Activated CD4-positive, alpha-beta T cell treated with anti-CD3 and anti-CD28 coated beads for 1 hour (primary cell): Measurements from ENCODE around the gene KCNT2.

ENCODE experiments used
- DNase-seq: peaks from one replicate; pipeline ENCODE4 v3.0.0-alpha.2; 2020

Gene KCNT2

DNA sequence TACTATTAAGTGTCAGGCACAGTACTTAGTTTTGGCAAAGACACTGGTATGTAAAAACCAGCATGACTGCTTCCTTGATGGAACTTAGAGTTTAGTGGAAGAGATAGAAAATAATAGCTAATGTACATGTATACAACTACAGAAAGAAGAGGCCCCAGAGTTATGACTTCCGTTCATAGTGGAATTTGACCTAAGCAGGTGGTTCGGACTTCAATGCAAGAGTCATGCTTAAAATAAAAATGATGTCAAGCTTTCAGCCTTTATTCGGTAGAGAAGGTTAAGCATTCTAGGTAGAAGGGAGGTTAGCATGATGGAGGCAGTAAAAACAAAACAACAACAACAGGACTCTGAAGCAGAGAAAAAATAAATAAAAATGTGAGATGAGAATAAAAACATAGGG is 165.9 kb downstream of the KCNT2 start:
- DNase-seq: no peak

DNA sequence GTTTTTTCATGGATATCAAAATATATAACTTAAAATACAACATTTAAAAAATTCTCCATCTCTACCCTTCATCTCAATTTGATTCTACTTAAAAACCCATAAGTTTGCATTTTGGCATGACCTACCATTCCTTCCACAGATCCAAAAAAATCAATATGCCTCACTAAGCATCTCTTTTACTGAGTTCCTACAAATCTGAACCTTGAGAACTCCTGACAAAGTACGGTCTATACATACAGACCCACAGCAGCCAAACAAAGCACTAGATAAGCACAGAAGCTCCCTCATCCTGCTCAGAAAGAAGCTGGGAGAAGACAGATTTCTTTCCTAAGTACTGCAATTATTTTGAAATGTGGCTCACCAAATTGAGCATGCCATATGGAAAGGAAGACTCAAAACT is 167.5 kb downstream of the KCNT2 start:
- no peak for DNase-seq

DNA sequence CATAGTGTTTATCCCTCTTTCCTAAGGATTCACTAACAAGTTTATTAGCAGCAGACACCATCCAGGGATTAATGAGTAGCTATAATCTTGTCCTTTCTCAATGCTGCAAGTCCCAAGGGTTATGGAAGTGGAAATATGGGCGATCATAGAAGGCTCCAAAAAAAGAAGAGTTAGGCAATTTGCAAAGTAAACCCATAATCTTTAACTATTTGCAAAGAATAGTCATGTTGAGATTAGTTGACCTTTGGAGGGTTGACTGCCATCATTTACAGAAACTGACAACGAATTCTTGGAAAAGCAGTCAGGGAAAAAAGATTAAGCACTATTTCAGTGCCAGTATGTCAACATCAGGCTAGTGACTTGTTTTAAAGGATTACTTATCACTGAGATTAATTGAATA is 169.9 kb downstream of the KCNT2 start:
- no peak for DNase-seq

DNA sequence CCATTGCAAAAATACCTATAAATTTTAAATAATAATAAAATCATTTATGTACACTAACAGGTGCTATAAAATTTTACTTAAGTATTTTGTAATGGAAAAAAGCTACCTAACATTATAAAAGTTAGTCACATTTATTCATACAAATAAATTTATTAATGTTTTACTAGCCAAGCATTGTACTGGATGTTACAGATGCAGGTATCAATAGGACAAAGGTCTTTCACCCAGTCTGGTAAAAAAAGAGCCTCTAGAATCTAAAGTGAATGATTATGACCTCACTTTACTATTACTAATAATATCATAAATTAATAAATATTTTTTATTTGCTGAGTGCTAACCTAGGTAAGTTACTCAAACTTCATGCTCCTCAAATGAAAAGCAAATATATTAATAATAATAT is 170.6 kb downstream of the KCNT2 start:
- DNase-seq: no peak

DNA sequence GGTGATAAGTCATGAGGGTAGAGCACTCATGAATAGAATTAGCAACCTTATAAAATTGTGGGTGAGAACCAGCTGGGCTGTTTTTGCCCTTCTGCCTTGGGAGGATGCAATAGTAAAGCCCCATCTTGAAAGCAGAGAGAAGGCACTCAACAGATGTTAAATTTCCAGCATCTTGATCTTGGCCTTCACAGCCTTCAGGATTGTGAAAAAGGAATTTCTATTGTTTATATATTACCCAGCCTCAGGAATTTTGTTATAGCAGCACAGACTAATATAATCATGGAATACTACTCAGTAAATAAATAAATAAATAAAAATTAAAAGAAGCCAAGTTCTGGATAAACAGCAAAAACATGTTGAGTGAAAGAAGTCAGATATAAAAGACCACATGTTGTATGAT is 175.2 kb downstream of the KCNT2 start:
- DNase-seq: no peak

DNA sequence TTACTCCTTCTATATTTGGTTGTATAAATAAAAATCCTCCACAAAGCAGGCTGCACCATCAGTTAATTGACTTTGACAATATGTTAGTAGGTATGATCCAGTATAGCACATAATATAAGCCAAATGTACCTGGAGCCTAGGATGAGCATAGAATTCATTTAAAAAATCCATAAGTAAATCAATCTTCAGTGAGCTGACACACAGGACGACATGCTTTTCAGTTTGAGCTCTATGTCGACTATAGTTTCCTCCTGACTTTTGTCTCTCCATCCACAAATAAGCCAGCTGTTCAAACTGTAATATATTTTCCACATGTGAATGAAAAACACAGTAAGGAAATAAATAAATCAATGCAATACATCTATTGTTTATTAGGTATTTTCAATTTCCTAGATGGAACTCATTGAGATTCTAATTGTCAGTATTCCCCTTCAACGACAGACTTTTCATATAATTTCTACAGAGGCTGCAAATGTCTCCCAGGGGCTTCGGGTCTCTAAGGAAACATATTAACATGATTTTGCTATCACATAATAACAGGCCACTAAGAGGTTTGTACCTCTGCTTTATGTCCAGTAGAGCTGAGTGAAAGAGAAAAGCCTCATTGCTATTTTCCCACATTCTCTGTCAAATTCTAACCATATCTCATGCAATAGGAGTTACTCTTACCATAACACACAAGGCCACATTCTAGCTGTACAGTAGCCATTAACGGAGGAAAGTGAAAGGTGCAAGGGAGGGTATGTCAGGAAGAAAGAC is 180.1 kb downstream of the KCNT2 start:
- DNase-seq: no peak

DNA sequence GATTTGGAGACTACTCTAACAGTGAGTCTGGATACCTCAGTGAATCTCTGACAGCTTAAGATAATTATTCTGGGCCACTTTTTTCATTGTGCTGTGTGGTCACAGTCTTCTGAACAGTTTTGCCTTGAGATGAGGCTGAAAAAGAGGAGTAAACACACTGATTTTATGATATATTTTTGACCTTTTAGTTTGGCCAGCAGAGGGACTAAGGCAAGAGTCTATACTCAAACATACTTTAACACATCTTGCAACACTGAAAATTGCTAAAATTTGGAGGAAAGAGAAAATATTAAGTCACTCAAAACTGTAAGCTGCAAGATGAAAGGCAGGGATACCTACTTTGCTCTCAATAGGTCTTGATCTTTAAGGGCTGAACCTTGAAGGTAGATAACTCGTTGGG is 182.7 kb downstream of the KCNT2 start:
- DNase-seq: no peak

DNA sequence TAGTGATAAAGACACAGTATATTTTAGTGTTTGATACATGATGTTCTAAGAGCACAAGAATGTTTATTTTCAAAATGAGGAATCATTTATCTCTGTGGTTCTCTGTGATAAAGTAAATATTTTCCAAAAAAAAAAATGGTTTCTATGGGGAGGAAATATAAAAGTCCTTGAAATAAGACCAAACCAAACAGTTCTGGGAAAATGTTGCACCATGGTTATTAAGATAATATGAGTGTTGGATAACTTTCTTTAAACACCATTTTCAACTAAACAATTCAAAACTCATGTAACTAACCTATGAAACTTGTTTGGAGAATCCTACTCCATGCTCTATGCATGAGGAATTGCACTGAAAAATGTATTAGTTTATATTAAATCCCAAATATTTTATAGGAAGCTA is 184.6 kb downstream of the KCNT2 start:
- DNase-seq: no peak

DNA sequence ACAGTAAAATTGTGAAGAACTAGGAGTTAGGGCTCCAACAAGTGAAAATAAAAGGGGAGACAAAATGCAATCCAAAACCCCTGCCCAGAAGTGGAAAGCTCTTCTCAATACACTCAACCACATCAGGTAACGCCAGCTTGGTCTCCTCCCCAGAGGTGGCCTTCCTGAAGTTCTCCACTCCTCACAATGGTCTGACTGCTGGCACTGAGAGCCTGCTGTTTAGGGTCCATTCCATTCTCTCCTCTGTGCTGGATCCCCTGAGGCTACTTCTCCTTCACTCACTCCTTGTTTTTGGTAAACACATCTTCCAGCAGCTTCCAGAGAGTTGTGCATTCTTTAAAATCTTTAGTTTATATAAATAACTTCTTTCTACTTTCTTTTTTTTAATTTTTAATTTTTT is 189.5 kb downstream of the KCNT2 start:
- no peak for DNase-seq

DNA sequence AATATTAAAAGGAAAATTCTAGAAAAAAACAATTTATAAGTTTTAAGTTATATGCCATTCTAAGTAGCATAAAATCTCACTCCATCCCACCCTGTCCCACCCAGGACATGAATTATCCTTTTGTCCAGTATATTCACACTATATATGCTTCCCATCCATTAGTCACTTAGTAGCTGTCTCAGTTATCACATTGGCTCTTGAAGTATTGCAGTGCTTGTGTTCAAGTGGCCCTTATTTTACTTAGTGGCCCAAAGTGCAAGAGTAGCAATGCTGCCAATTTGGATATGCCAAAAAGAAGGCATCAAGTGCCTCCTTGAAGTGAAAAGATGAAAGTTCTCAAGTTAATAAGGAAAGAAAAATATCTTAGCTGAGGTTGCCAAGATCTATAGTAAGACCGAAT is 192.3 kb downstream of the KCNT2 start:
- DNase-seq: no peak

DNA sequence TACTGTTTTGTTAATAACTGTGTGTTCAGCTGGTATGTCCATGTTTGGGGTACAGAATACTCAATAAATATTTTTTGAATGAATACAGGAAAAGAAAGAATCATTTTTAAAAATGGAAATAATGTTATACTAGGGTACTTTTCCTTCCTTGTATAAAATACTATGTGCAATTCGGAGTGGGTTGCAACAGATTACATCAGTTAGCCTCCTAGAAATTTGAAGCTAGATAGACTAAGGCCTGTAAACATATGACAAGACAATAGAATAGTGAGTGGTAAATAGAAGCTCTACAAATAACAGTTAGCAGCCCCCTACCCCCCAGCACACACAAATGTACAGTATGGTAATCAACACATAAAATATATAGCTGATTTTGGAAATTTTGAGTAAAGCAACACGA is 195.9 kb downstream of the KCNT2 start:
- no peak for DNase-seq

DNA sequence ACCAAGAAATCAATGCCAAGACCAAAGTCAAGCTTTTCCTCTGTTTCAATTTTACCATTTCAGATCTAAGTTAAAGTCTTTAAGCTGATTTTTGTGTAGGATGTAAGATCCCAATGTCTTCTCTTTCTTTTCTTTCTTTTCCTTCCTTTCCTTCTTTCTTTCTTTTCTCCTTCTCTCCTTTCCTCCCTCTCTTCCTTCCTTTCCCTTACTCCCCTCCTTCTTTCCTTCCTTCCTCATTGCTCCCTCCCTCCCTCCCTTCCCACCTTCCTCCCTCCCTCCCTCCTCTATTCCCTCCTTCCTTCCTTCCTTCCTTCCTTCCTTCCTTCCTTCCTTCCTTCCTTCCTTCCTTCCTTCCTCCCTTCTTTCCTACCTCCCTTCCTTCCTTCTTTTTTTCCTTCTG is 197.5 kb downstream of the KCNT2 start:
- DNase-seq: no peak

DNA sequence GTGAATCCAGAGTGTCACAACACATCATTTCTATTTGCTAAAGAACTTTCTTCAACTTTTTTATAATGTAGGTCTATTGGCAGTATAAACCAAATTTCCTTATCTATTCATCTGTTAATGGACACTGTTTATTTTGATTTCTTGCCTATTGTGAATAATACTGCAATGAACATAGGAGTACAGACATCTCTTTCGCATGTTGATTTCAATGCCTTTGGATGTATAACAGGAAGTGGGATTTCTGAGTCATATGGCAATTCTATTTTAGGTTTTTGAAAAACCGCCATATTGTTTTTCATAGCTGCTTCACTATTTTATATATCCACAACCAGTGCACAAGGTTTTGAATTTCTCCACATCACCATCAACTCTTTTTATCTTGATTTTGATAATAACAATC is 198.7 kb downstream of the KCNT2 start:
- no peak for DNase-seq

DNA sequence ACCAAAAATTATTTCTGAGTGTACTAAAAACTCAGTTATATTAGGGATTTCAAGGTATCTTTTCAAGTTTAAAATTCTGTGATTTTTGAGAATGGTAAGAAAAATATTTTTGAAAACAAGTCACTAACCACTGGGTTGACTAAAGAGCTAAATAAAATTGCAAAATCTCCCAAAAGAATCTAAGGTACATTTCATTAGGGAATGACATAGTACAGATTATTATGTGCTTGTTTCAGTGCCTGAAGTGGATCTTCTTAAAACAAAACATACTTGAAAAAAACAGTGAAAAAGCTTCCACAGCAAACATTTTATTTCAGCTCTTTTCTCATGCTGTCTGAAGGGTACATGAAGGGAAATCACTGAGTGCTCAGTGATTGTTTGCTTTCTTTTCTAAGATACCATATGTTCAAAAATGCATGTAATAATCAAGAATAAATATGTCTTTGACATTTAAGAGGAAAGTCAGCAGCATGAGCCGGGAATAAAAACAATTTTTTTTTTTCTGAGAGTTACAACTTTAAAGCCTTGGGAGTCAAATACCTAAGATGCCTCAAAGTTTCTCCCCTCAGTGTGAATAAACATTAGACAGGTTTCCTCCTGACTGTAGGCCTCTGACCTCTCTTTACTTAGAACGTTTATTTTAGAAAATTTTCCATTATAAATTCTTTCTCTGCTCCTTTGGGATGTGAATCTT is 200.7 kb downstream of the KCNT2 start:
- no peak for DNase-seq

DNA sequence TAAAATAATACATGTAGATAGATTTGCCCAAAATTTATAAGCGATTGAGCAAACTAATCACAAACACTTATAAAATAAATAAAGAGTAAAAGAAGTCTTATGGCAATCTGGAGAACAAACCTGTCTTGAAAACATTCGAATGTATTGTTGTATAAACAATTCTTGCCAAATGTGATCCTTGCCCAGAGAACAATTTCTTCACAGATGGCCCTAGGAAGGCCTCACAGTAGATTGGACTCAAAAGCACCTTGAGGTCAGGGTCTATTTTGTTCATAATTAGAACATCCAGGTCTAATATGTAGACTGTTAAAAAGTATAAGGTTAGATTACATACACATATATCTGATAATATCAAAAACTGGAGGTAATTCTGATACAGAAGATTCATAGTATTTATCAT is 202.4 kb downstream of the KCNT2 start:
- DNase-seq: no peak

DNA sequence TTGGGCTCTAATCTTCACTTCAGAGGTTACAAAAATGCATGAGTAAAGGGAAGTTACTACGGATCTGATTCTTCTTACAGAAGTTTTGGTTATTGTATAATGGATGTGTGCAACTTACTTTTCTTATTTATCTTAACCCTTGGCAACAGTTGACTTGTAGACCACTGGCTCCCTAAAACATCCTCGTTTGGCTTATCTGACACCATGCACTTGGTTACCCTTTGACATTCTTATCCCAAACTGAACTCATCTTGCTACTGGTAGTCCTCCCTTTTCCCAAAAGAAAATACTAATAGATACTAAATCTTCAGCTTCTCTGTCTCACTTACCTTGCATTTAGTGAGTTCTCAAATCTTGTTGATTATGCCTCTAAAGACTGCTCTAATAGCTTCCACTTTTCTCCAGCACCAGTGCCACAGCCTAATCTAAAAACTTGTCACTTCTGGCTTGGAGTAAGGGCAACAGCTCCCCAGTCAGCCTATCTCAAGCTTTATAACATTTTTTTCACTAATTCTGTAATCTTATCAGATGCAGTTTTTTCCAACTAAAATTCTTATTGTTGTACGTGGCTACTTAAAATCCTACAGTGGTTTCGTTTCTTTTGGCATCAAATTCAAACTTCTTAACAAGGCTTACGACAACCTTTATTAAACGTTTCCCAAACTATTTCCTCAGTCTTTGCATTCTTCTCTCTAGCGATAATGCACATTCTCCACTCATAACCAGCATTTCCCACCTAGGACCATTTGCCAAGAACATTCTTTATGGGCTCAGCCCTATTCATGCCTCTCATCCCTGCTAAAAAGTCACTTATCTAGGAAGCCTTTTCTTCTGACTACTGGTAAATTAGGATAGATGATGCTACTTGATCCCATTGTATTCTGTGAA is 204.2 kb downstream of the KCNT2 start:
- no peak for DNase-seq

DNA sequence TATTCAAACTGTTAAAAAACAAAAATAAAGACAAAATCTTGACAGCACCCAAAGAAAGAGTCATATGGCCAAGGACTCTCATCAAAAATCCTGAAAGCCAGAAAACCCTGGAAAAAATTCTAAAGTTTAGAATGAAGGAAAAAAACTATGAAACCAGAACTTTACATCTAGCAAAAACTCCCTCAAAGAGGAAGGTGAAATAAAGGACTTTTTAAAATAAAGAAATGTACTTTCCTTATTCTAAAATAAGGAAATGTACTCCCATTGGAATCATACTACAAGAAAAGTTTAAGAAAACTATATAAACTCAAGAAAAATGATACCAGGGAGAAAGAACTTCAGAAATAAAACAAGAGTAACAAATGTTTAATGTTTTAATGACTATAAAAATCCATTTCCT is 206.3 kb downstream of the KCNT2 start:
- DNase-seq: no peak

DNA sequence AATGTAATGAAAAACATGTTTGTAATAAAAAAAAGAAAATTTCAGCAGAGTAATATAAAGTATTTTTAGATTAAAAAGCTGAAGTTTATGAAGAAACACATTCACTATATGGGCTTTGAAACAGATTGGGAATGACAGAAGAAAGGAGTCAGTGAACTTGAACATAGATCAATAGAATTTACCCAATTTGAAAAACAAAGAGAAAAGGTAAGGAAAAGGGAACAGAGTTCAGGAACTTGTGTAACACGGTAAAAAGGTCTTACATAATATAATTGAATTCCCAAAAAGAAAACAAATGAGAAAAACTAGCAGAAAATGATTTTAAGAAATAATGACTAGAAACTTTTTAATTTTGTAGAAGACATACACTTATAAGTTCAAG is 206.8 kb downstream of the KCNT2 start:
- no peak for DNase-seq

DNA sequence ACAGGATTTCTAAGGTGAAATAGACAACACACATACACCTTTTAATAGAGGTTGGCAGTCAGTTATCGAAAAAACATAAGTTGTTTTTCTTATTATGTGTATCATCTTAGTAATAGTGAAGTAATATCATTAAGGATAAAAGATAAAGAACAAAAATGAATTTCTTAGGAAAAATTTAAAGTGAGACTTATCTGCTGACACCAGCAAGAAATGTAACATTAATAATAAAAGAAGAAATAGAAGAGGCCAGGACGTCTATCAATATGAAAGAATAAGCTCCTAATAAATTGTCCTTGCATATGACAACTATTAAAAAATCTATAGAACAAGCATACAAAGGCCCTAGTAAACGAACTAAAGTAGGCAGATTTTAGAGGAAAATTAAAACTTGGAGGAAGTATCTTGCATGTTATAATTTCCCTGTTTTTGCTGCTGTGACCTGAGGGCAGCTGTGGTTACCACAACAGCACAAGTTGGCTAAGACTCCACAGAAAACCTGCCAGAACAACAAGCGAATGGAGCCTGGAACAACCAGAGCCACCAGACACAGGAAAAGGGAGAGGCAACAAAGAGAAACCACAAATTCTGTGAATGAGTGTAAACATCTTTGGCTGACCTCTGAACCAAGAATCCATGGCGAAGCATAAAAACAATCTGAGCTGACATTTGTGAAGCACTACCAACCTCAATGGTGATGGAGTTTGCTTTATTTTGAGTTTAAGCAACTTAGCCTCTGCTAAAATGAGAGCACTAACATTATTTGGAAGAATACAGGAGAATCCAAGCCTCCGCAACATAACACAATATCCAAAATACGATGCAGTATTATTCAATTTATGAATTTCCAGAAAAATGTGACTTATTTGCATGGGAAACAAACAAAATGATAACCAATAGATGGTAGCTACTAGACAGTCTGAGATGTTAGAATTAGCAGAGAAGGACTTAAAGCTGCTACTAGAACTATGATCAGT is 207.5 kb downstream of the KCNT2 start:
- no peak for DNase-seq

DNA sequence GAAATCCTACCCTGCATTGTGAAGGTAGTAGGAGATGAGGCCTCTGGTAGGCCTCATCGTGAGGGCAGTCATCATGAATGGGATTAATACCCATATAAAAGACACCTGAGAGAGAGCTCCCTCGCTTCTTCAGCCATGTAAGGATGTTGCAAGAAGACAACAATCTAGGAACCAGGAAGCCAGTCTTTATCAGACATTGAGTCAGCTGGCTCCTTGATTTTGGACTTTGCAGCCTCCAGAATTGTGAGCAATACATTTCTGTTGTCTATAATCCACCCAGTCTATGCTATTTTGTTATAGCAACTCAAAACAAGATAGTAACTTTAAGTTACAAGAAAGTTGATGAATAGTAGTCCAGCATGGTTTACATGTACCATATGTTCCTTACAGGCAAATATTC is 208.5 kb downstream of the KCNT2 start:
- DNase-seq: no peak

DNA sequence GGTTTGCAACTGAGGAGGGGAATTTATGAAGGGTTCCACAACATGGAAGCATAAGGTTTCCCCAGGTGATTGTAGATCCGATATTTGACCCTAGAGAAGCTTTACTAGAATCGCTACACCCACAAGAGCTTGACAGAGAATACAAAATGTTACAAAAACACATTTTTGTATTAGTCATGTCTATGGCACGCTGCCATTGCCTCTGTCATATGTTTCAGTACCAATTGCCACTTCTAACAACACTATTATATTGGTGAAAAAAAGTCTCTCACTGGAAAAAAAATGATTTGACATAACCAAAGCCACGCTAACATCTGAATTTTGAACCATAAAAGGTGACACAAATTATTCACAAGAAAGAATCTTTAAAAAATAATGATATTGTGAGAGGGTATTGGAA is 214.5 kb downstream of the KCNT2 start:
- DNase-seq: no peak

DNA sequence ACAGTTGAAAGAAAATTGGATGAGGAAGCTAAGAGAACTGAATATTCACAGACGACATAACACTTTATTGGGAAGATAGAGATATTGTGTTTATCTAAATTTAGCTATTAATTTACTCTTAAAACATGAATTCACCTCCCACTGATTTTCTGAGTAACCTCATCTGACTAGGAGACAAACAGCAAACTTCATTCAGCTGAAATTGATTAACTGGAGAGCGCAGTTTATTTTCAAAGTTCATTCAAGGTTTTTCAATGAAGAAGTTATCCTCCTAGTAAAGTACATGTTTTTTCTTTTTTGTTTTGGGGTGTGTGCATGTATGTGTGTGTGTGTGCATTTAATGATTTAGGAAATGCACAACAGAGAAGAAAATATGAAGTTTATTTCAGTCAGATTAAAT is 215.0 kb downstream of the KCNT2 start:
- no peak for DNase-seq

DNA sequence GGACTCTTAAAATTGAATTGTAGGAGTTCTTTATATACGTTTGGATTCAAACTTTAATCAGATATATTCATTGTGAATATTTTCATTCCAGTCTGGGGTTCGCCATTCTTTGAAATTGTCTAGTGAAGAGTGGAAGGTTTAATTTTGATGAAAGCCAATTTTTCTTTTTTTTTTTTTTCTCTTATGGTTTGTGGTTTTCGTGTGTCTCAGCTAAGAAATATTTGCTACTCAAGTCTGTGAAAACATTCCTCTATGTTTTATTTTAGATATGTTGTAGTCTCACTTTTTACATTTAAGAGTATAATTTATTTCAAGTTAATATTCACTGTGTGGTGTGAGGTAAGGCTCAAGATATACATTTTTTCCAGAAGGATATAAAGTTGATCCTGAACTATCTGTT is 220.5 kb downstream of the KCNT2 start:
- DNase-seq: no peak
